Activated CD4-positive, alpha-beta T cell treated with anti-CD3 and anti-CD28 coated beads for 48 hours (primary cell): Measurements from ENCODE around the gene TRAF2.
"Not testable (repeated sequence)": the region's sequence is repeated elsewhere in the genome, so short reads cannot be mapped to it uniquely, and the experiment has no call there.

Experiments used
- DNase-seq: peaks from one replicate; pipeline ENCODE4 v3.0.0-alpha.2; 2020

TRAF2 gene

GRCh38 chr9:136857581-136858412 is 28.5 kb upstream of the TRAF2 start:
- no peak for DNase-seq

GRCh38 chr9:136858452-136858843 is 27.9 kb upstream of the TRAF2 start:
- no peak for DNase-seq

GRCh38 chr9:136858844-136859757 is 27.2 kb upstream of the TRAF2 start:
- no peak for DNase-seq

DNA sequence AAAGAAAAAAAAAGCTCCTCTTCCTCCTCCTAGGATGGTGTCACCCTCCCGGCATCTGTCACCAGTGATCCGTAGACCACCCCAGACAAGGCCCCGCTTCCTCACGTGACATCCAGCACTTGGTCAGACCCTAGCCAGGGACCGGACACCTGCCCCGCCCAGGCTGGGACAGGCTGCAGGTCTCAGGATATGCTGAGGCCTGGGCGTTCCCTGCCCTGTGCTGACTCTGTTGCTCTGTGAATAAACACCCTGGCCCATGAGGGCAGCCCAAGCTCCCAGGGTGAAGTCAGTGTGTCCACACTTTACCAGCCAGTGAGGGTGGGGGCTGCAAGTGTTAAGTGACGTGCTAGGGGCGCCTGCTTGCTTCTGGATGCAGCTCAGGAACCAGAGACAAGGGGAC is 25.8 kb upstream of the TRAF2 start:
- DNase-seq, result no peak

GRCh38 chr9:136860933-136861873 is 25.1 kb upstream of the TRAF2 start:
- DNase-seq, result no peak

DNA sequence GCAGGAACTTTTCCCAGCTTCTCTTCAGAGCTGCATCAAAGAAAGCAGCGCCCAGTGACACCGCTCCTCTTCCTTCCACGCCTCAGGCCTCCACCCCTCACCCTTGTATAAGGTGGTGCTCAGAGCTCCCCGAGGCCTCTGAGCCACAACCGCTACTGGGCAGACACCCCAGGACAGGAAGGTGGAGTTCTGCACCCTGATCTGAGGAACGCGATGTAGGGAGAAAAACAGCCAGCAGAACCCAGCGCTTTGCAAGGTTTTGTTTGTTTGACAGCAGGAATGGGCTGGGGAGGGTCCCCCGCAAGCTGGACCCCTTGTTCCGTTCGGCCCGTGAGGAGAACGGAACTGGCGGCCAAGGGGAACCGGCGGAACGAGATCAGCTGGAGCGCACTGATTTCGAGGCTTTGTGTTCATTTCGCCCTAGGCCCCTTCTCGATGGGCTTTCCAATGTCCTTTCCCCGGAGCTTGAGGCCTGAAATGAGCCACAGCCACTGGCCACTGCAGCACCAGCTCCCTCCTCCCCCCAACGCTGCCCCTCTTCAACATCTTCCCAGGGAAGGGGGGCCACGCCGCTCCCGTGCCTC is 24.4 kb upstream of the TRAF2 start:
- no peak for DNase-seq

GRCh38 chr9:136862849-136863622 is 23.3 kb upstream of the TRAF2 start:
- DNase-seq, result no peak

GRCh38 chr9:136863623-136864273 is 22.6 kb upstream of the TRAF2 start:
- DNase-seq, result no peak

DNA sequence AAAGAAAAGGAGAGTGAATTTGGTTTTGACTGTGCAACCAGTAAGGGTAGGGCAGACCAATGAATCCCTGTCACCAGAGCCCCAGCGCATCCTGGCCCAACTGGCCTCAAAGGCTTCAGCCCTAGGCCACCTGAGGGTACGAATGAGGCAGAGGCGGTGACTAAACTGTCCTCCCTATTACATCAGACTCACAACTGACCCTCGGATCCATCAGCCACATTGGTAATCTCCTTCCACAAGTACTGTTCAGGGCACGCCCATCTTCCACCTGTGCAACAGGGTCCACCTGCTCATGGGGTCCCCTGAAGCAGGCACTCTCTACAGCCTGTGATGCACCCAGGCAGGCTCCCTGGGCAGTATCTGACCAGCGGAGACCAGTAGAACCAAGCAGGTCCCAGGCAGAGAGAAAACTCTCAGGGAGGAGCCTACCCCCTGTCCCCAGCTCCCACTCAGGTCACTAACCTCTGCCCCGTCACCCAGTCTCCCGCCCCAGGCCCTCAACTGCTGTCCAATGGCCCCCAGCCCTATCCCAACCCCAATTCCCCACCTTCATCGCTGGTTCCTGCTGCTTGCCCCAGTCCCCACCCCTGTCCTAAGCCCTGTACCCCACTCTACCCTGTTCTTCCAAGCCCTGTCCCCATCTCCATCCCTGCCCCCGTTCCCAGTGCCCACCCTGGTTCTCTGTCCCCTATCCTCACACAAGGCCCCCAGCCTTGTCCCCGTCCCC is 21.1 kb upstream of the TRAF2 start:
- DNase-seq, result no peak

- no peak for DNase-seq
Observed at GRCh38 chr9:136865768-136866103, 20.6 kb upstream of the TRAF2 start.

DNA sequence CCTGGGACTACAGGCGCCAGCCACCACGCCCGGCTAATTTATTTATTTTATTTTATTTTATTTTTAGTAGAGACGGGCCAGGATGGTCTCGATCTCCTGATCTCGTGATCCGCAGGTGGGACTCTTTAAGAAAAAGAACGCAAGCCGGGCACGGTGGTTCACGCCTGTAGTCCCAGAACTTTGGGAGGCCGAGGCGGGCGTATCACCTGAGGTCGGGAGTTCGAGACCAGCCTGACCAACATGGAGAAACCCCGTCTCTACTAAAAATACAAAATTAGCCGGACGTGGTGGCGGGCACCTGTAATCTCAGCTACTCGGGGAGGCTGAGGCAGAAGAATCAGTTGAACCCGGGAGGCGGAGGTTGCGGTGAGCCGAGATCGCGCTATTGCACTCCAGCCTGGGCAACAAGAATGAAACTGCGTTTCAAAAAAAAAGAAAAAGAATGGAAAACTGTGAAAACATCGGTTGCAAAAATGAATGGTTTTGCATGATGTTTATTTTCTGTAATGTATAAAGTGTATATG is 19.4 kb upstream of the TRAF2 start:
- DNase-seq, result not testable (repeated sequence)

- DNase-seq, result no peak
Observed at GRCh38 chr9:136867480-136867879, 18.8 kb upstream of the TRAF2 start.

DNA sequence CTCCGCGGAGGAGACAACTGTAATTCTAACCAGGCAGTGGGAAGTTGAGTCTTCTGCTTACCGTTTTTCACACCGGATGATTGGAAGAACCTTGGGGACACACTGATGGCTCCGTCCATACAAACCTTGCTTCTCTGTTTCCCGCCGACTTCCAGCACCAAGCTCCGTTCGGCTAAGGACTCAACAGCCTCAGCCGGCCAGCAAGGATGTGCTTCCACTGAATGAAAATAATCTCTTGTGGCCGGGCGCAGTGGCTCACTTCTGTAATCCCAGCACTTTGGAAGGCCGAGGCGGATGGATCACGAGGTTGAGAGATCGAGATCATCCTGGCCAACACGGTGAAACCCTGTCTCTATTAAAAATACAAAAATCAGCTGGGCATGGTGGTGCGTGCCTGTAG is 18.4 kb upstream of the TRAF2 start:
- DNase-seq, result no peak

DNA sequence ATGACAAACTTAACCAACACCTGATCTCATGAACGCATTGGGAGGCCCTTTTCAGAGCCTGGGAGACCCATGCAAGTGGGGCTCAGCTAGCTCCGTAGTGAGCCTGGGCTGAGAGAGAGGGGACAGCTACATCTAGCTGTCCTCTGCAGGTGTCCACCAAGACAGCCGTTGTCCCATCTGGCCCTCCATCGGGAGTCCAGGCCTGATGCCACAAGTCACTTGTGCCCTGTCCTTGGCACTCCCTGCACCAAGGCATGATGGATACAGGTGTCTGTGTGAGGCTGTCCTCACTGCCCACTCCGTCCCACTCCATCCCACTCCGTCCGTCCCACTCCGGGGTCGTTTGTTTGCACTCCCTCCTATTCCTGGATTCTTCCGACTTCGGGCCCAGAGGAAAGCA is 17.7 kb upstream of the TRAF2 start:
- no peak for DNase-seq

GRCh38 chr9:136869611-136870010 is 16.7 kb upstream of the TRAF2 start:
- DNase-seq, result not testable (repeated sequence)

- no peak for DNase-seq
Observed at GRCh38 chr9:136875155-136875554, 11.2 kb upstream of the TRAF2 start.

- DNase-seq, result no peak
Observed at GRCh38 chr9:136876476-136876875, 9.8 kb upstream of the TRAF2 start.

DNA sequence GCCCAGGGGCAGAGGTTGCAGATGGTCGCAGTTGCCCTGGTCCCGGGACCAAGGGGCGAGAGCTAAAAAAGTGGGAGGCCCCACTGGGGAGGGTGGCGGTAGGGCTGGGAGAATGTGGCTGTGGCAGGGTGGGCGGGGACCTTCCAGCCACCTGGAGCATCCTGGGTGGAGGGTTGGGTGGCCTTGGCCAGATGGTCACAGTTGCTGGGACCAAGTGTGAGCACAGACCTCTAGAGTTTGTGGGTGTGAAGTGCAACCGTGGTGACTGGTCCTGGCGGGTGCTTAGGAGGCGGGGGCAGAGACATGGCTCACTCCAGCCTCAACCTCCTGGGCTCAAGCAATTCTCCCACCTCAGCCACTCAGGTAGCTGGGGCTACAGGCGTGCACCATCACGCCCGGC is 5.7 kb upstream of the TRAF2 start:
- DNase-seq, result no peak

GRCh38 chr9:136881691-136882108 is 4.6 kb upstream of the TRAF2 start:
- peak; percentile 80 for DNase-seq
